D721Med (cell line): Measurements from ENCODE around the gene FSIP1.

ENCODE experiments used
- DNase-seq: peaks from one replicate; pipeline ENCODE4 v3.0.0; 2011; ENCODE audit warnings: low spot score; ENCODE audit not compliant: insufficient read length
- FAIRE-seq: peaks from 2 replicates; lab custom pipeline; 2011; peaks lifted over from hg19 to GRCh38; lab: Jason Lieb, UNC
- TF ChIP-seq, protein P1 (sequence below): IDR thresholded peaks from 2 replicates; pipeline ENCODE4 v1.5.1; 2012; ENCODE audit warnings: mild to moderate bottlenecking, control low read depth; ENCODE audit not compliant: insufficient read depth; ENCODE audit errors: missing control alignments

The FSIP1 gene

DNA sequence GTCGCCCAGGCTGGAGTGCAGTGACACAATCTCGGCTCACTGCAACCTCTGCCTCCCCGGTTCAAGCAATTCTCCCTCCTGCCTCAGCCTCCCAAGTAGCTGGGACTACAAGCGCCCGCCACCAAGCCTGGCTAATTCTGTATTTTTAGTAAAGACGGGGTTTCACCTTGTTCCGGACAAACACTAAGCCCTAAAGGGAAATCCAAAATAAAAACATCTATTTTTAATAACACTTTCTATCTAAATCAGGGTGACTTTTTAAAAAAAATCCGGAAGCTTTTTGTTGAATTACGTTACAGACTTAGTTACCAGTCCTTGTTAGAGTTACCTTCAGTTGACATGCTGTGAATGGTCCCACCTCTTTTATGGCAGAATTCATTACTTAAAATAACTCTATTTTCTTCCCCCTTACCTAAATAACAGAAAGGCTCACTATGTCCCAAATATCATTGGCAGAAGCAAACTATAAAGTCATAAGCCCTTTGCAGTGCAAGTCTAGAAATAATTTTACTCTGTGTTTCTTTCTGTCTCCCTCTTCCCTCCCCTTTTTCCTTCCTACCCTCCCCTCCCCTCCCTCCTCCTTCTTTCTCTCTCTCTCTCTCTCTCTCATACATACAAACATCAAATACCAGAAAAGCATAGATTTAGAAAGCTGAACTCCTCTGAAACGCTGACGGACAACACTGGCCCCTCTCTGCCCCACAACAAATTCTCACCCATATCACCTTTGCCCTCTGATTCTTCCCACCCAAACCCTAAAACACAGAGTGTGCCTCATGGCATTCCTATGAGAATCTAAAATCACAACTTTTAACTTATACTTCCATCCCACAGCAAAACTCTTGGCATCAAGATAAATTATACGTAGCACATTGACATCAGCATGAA is 183.4 kb downstream of the FSIP1 start:
- FAIRE-seq (no peak), DNase-seq (no peak)
- TF ChIP-seq, protein P1, sequence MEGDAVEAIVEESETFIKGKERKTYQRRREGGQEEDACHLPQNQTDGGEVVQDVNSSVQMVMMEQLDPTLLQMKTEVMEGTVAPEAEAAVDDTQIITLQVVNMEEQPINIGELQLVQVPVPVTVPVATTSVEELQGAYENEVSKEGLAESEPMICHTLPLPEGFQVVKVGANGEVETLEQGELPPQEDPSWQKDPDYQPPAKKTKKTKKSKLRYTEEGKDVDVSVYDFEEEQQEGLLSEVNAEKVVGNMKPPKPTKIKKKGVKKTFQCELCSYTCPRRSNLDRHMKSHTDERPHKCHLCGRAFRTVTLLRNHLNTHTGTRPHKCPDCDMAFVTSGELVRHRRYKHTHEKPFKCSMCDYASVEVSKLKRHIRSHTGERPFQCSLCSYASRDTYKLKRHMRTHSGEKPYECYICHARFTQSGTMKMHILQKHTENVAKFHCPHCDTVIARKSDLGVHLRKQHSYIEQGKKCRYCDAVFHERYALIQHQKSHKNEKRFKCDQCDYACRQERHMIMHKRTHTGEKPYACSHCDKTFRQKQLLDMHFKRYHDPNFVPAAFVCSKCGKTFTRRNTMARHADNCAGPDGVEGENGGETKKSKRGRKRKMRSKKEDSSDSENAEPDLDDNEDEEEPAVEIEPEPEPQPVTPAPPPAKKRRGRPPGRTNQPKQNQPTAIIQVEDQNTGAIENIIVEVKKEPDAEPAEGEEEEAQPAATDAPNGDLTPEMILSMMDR, result no peak

DNA sequence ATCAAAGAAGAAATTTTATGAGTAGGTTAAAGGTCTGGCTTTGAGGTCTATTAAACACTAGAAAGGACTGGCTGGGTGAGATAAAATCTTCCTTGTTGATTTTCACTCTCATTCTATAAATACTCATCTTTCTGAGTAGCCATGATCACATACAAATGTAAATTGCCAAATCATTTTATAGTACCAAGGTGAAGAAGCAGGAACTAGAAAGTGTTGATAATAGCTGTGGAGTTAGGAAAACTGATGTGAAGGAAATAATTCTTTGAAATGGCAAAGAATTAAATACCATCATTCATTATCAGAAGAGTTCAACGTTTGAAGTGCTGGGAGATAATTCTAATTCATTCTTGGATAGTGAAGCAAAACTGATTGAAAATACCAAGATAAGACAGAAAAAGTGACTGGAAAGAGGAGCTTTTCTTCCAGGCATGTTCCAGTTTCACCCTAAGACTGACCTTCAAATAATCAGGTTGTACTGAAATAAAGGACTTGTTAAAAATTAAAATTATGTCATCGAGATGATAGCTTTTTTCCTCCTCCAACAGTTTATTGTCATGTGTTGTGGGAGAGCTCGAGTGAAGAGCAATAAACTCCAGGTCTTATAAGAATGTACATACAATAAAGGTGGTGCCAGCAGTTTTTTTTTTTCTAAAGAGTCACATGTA is 184.3 kb downstream of the FSIP1 start:
- DNase-seq (no peak), FAIRE-seq (no peak)
- TF ChIP-seq, protein P1, result no peak

DNA sequence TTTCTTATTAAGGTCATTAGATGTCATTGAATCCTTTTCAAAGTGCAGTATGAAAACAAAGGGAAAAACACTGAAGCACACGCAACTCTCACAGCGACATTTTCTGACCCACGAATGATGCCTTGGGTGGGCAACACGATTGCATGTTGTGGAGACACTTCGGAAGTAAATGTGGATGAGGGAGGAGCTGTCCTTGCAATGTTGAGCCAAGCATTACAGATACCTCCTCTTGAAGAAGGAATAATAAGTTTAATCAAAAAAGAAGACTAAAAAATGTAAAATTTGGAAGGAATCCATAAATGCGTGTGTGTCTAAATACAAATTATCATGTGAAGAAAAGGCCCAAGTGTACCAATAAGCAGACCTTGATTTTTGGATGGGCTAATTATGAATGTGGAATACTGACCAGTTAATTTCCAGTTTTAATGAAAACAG is 184.9 kb downstream of the FSIP1 start:
- FAIRE-seq (no peak), DNase-seq (no peak)
- TF ChIP-seq, protein P1, result no peak

DNA sequence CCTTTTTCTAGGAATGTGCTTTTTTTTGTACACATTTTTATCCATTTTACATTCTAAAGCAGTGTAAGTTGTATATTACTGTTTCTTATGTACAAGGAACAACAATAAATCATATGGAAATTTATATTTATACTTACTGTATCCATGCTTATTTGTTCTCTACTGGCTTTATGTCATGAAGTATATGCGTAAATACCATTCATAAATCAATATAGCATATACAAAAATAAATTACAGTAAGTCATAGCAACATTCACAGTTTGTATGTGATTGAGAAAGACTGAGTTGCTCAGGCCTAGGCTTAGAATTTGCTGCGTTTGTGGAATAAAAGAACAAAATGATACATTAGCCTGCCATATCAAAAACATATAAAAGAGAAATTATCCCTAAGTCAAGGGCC is 185.3 kb downstream of the FSIP1 start:
- no peak for FAIRE-seq
- TF ChIP-seq, protein P1, result no peak

DNA sequence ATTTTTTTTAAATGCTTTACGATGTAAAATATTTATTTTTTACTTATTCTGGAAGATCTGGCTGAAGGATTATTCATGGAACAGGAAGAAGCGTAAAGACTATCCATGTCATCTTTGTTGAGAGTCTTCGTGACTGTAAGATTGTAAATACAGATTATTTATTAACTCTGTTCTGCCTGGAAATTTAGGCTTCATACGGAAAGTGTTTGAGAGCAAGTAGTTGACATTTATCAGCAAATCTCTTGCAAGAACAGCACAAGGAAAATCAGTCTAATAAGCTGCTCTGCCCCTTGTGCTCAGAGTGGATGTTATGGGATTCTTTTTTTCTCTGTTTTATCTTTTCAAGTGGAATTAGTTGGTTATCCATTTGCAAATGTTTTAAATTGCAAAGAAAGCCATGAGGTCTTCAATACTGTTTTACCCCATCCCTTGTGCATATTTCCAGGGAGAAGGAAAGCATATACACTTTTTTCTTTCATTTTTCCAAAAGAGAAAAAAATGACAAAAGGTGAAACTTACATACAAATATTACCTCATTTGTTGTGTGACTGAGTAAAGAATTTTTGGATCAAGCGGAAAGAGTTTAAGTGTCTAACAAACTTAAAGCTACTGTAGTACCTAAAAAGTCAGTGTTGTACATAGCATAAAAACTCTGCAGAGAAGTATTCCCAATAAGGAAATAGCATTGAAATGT is 186.1 kb downstream of the FSIP1 start:
- no peak for DNase-seq
- no peak for FAIRE-seq
- TF ChIP-seq, protein P1, result no peak

More for the DNA sequence above, 185.3 kb downstream of the FSIP1 start:
- DNase-seq, result no peak

DNA sequence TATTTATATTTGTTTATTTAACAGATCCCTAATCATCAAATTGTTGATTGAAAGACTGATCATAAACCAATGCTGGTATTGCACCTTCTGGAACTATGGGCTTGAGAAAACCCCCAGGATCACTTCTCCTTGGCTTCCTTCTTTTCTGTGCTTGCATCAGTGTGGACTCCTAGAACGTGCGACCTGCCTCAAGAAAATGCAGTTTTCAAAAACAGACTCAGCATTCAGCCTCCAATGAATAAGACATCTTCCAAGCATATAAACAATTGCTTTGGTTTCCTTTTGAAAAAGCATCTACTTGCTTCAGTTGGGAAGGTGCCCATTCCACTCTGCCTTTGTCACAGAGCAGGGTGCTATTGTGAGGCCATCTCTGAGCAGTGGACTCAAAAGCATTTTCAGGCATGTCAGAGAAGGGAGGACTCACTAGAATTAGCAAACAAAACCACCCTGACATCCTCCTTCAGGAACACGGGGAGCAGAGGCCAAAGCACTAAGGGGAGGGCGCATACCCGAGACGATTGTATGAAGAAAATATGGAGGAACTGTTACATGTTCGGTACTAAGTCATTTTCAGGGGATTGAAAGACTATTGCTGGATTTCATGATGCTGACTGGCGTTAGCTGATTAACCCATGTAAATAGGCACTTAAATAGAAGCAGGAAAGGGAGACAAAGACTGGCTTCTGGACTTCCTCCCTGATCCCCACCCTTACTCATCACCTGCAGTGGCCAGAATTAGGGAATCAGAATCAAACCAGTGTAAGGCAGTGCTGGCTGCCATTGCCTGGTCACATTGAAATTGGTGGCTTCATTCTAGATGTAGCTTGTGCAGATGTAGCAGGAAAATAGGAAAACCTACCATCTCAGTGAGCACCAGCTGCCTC is 187.1 kb downstream of the FSIP1 start:
- TF ChIP-seq, protein P1, result no peak
- FAIRE-seq (no peak), DNase-seq (no peak)
